ENCODE measurements around the gene DMAC2L.

DNA sequence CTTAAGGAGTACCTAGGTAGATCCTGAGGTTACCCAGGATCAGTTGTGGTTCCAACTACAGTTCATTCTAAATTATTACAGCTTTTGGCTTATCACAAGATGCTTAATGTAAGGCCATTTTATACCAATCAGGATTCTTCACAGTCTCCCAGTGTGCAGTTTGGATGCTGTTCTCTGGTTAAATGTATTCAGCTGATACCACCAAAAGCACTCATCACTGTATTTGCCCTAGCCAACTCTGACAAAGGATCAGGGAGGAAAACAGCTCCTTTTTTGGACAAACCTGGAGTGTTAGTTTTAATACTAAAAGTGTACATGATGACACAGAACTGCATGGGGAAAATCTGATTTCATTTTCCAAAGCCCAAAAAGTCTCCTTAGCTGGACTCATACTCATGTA lies 19.5 kb downstream of the DMAC2L start:
- TF ChIP-seq EZH2 (IDR thresholded peaks at IDR 0.05; ENCODE audit: insufficient read depth, poor library complexity, severe bottlenecking) (no peak), EZH2phosphoT487 (IDR thresholded peaks at IDR 0.05; ENCODE audit: insufficient read depth, low read depth) (no peak)
